Lower lobe of right lung (tissue), 2 donors: ENCODE measurements around the gene FBXW12. TPM values are rescaled to one million over a fixed set of nuclear protein-coding genes. Genes with fewer than 3 reads are reported as not detected.

Experiments
- ATAC-seq, 2 donors: fragments of 200-7000 bp; cut with Tn5 transposase; one replicate each; pipeline ENCODE4 v1.9.1; 2020 to 2022; ENCODE audit warnings: mild to moderate bottlenecking in 2 of 2, moderate library complexity in 2 of 2
- DNase-seq: peaks from one replicate; pipeline ENCODE4 v3.0.0-alpha.2; 2020
- H3K27ac ChIP-seq: fragments of 200-600 bp; one replicate; pipeline ENCODE4 v1.8.0; 2022
- H3K27me3 ChIP-seq: fragments of 200-600 bp; one replicate; pipeline ENCODE4 v1.8.0; 2022; ENCODE audit warnings: low read depth
- H3K36me3 ChIP-seq: fragments of 200-600 bp; one replicate; pipeline ENCODE4 v1.8.0; 2022; ENCODE audit warnings: mild to moderate bottlenecking
- H3K4me1 ChIP-seq: fragments of 200-600 bp; one replicate; pipeline ENCODE4 v1.8.0; 2022
- H3K4me3 ChIP-seq: fragments of 200-600 bp; one replicate; pipeline ENCODE4 v1.8.0; 2022; ENCODE audit warnings: mild to moderate bottlenecking
- H3K9me3 ChIP-seq: fragments of 200-600 bp; one replicate; pipeline ENCODE4 v1.8.0; 2022
- intact Hi-C: fragments of 100-400 bp; cut with DNase I; formaldehyde crosslinking; loops from one replicate; pipeline ENCODE4 v1.11.0; 2022
- total RNA-seq: library from RNA; stranded (reverse); fragmentation: NEBNext Ultra II Directional; extraction: Animal tissue kit (Norgen Biotek cat#: 25700); gene quantifications from one replicate; pipeline ENCODE4 v1.2.1, GENCODE V29; 2021
- TF ChIP-seq, protein P1 (sequence below): fragments of 200-600 bp; IDR thresholded peaks from one replicate; pipeline ENCODE4 v1.8.0; 2022; ENCODE audit warnings: antibody characterized with exemption, mild to moderate bottlenecking
- donor health status: DM: no; HTN: yes; CAD: no; lungs with severe emphysema.

Gene FBXW12
- total RNA-seq, 1 donor from 2014 or later: not detected

DNA sequence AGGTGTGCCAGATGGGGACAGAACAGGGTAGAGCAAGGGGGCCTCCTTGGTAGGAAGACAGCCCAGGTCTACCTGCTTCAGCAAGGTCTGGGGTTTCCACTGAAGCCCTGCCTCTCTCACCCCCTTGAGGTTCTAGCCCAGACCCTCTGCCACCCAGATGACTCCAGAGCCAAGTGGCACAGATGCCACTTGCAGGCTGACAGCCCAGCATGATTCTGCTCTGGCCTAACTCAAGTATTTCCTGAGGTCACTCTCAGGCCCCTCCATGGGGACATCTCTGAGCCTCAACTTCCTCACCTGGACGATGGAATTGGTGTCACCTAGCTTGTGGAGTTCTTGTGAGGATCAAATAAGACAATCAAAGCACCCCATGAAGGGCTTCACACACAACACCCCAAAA lies 34.0 kb downstream of the FBXW12 start:
- TF ChIP-seq, protein P1, sequence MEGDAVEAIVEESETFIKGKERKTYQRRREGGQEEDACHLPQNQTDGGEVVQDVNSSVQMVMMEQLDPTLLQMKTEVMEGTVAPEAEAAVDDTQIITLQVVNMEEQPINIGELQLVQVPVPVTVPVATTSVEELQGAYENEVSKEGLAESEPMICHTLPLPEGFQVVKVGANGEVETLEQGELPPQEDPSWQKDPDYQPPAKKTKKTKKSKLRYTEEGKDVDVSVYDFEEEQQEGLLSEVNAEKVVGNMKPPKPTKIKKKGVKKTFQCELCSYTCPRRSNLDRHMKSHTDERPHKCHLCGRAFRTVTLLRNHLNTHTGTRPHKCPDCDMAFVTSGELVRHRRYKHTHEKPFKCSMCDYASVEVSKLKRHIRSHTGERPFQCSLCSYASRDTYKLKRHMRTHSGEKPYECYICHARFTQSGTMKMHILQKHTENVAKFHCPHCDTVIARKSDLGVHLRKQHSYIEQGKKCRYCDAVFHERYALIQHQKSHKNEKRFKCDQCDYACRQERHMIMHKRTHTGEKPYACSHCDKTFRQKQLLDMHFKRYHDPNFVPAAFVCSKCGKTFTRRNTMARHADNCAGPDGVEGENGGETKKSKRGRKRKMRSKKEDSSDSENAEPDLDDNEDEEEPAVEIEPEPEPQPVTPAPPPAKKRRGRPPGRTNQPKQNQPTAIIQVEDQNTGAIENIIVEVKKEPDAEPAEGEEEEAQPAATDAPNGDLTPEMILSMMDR: no peak
- Histone ChIP-seq H3K4me1 (peaks cover 8% of the 10 kb centered on the region), H3K36me3 (peaks cover 66% of the 10 kb centered on the region), H3K9me3 (no peaks in the 10 kb centered on the region), H3K27me3 (no peaks in the 10 kb centered on the region), H3K4me3 (no peak overlapping the region), H3K27ac (no peak overlapping the region)
- no peak for ATAC-seq
- intact Hi-C loops: no loop called here
- DNase-seq: no peak

DNA sequence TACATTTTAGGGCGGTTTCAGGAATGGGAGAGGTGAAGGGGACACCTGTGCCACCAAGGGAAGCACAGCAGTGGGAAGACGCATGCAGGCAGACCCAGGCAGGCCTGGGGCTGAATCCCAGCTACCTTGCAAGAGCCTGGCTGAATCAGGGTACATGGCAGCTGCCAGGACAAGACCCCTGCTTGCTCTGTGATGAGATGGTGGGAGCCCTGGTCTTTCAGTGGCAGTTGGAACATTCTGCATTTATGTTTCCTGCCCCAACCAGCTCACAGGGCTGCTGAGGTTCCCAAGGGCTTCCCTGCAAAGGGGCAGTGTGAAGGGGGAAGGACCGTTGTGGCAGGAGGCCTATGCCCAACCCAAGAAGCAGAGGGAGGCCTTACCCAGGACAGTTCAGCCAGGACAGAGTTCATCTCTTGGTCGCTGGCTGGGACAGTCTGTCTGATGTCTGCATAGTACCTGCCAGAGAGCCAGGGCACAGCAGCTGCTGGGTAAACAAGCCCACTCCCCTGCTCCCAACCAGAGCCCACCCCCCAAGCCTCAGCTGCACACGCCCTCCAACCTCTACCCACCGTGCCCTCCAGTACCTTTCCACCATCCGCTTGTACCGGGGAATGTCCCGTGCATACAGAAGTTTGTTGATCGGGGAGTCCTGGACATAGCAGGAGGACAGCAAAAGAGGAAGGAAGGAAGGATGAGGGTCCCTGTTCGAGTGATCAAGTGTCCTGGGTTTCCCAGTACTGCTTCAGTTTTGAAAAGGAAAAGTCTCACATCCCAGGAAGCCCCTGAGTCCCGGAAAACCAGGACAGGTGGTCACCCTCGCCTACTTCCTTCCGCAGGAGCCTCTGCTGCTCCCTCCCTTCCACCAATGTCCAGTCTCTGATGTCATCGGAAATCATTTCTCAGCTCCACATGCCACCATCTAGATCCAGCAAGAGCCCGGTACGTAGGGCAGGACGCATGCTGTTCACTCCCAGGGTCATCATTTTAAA lies 34.7 kb downstream of the FBXW12 start:
- Histone ChIP-seq H3K4me3 (no peak overlapping the region), H3K27ac (no peak overlapping the region), H3K36me3 (peaks cover 73% of the 10 kb centered on the region), H3K9me3 (no peaks in the 10 kb centered on the region), H3K27me3 (no peaks in the 10 kb centered on the region), H3K4me1 (peaks cover 4% of the 10 kb centered on the region)
- TF ChIP-seq, protein P1: no peak
- intact Hi-C loops: no loop called here
- ATAC-seq (no peak), DNase-seq (peak; percentile 16)

- no peaks in the 10 kb centered on the region for H3K27me3 ChIP-seq
- TF ChIP-seq, protein P1: no peak
- no peaks in the 10 kb centered on the region for H3K9me3 ChIP-seq
- H3K27ac ChIP-seq: no peak overlapping the region
- intact Hi-C loops: no loop called here
- peaks cover 82% of the 10 kb centered on the region for H3K36me3 ChIP-seq
- no peak for ATAC-seq
- no peak for DNase-seq
- H3K4me1 ChIP-seq: no peaks in the 10 kb centered on the region
- H3K4me3 ChIP-seq: no peak overlapping the region
Observed at GRCh38 chr3:48407542-48408099, 35.6 kb downstream of the FBXW12 start.

- TF ChIP-seq, protein P1: no peak
- Histone ChIP-seq H3K4me3 (no peak overlapping the region), H3K27ac (no peak overlapping the region), H3K27me3 (no peaks in the 10 kb centered on the region), H3K4me1 (no peaks in the 10 kb centered on the region), H3K36me3 (peaks cover 89% of the 10 kb centered on the region), H3K9me3 (no peaks in the 10 kb centered on the region)
- ATAC-seq (no peak), DNase-seq (peak; percentile 20)
- intact Hi-C loops: no loop called here
Observed at GRCh38 chr3:48408823-48409281, 36.8 kb downstream of the FBXW12 start.

GRCh38 chr3:48409291-48410201 lies 37.5 kb downstream of the FBXW12 start:
- Histone ChIP-seq H3K9me3 (no peaks in the 10 kb centered on the region), H3K36me3 (peaks cover 91% of the 10 kb centered on the region), H3K27me3 (no peaks in the 10 kb centered on the region), H3K4me1 (no peaks in the 10 kb centered on the region), H3K27ac (no peak overlapping the region), H3K4me3 (no peak overlapping the region)
- ATAC-seq (no peak), DNase-seq (peak; percentile 35)
- intact Hi-C loops: no loop called here
- TF ChIP-seq, protein P1: no peak
